OCI-LY1 (cell line): Measurements from ENCODE around the gene FAM72B.
"Not testable (repeated sequence)": the region's sequence is repeated elsewhere in the genome, so short reads cannot be mapped to it uniquely, and the experiment has no call there.

ENCODE experiments used
- EZH2 ChIP-seq: fragments of 200-600 bp; sonication (generic), shearing (Covaris generic); IDR thresholded peaks from 2 replicates; pipeline ENCODE4 v1.8.0; 2017; ENCODE audit warnings: borderline replicate concordance, mixed run types, mild to moderate bottlenecking, antibody characterized with exemption, low read length, moderate library complexity, mixed read lengths
- TF ChIP-seq, protein P1 (sequence below): fragments of 200-600 bp; sonication (generic), shearing (Covaris generic); IDR thresholded peaks from 2 replicates; pipeline ENCODE4 v1.5.1; 2017; ENCODE audit warnings: mild to moderate bottlenecking, antibody characterized with exemption, low read length, moderate library complexity, mixed read lengths

DNA sequence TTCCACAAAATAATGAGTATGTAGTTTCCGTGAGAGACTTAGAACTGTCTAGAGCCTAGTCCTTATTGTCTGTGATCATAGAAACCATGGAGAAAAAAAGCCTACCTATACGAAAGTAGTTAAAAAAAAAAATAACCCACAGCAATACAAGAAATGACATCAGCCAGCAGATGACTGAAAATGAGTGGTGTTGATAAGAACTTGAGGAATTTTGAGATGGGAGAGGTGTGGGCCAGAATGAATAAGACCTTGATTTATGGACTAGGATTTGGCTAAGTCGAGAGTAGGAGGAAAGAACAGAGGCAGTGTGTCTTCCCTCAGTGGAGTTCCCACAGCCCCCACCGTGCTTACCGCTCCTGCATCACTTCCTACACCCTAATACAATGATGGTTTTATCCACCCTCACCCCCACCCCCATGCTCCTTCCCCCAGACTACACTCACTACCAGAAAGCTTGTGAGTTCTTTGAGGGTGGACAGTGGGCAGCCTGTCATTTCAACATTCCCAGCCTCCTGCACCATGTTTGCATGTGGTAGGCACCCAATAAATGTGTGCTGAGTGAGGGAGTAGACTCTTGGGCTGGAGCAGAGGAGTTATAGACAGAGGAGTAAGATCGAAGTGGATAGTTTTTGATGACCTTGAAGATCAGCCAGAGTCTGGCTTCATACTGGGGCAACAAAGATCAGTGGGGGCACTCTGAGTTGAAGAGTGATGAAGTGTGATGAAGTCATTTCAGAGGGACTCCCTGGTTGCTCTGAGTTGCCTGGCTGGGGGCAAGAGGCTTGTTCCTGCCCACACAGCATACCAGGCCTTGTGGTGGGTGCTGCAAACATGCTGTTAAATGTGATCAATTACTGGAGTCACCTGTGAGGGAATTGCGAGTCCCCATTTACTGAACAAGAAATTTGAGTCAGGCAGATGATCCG, 21.9 kb upstream of the FAM72B start:
- TF ChIP-seq, protein P1, sequence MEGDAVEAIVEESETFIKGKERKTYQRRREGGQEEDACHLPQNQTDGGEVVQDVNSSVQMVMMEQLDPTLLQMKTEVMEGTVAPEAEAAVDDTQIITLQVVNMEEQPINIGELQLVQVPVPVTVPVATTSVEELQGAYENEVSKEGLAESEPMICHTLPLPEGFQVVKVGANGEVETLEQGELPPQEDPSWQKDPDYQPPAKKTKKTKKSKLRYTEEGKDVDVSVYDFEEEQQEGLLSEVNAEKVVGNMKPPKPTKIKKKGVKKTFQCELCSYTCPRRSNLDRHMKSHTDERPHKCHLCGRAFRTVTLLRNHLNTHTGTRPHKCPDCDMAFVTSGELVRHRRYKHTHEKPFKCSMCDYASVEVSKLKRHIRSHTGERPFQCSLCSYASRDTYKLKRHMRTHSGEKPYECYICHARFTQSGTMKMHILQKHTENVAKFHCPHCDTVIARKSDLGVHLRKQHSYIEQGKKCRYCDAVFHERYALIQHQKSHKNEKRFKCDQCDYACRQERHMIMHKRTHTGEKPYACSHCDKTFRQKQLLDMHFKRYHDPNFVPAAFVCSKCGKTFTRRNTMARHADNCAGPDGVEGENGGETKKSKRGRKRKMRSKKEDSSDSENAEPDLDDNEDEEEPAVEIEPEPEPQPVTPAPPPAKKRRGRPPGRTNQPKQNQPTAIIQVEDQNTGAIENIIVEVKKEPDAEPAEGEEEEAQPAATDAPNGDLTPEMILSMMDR = not testable (repeated sequence)
- not testable (repeated sequence) for TF ChIP-seq EZH2
